Kidney glomerular epithelial cell (primary cell): ENCODE data around the gene SKAP1.

Source experiments
- DNase-seq: peaks from one replicate; lab custom pipeline; 2025; lab: John Stamatoyannopoulos, UW

SKAP1 gene

DNA sequence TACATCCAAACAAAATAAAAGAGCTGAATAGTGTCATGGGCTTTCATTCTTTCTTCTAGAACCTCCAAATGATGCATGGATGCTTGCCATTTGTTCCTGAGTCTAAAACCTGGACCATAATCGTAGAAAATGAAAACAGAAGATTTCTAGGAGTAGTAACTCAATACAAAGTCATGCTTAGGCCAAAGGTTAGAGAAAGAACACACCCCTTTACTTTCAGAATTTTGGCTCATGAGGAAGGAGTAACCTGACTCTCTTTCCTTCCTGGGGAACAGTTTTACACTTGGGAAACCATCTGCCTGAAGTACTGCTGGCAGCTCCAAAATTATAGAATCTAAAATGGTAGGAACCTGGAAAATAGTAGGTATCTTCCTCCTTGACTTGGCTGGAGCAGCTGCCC is 185.2 kb downstream of the SKAP1 start:
- no peak for DNase-seq

GRCh38 chr17:48244121-48244711 is 185.8 kb downstream of the SKAP1 start:
- DNase-seq: peak; percentile 61

GRCh38 chr17:48241770-48242497 is 188.1 kb downstream of the SKAP1 start:
- no peak for DNase-seq

GRCh38 chr17:48241131-48241591 is 188.9 kb downstream of the SKAP1 start:
- peak; percentile 56 for DNase-seq

GRCh38 chr17:48240562-48241130 is 189.4 kb downstream of the SKAP1 start:
- no peak for DNase-seq

DNA sequence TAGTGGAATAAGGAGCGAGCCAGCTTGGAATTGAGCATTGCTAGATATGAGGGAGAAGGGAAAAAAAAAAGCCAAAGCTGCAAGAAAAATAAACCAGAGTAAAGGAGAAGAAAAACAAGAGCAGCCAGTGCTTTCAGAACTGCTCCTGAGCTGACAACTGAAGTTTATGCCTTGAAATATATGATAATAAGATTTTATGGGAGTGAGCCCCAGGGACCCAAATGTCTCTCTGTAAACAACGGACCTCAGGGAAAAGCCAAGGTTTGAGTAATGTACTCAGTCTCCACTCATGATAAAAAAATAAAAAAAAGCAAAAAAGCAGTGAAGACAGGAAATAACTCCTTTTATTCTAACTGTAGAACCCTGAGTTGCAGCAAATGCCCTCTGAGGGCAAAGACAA is 189.9 kb downstream of the SKAP1 start:
- no peak for DNase-seq

DNA sequence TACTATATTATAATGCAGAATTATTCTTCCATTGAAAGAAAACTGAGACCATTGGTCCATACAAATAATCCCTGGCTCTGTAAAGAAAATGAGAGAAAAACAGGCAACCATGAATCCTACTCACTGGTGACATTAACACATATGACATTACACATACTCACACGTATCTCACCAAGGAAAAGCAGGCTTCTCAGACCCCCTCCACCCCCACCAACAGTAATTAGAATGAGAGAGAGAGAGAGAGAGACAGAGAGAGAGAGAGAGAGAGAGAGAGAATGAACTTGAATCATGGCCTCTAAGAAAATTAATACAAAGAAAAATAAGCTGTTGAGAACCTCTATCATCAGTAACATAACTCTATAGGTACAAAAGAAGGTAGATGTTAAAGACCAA is 190.4 kb downstream of the SKAP1 start:
- no peak for DNase-seq

- no peak for DNase-seq
These were observed 190.9 kb downstream of the SKAP1 start for GRCh38 chr17:48238933-48239602.

GRCh38 chr17:48237456-48237855 is 192.6 kb downstream of the SKAP1 start:
- no peak for DNase-seq

DNA sequence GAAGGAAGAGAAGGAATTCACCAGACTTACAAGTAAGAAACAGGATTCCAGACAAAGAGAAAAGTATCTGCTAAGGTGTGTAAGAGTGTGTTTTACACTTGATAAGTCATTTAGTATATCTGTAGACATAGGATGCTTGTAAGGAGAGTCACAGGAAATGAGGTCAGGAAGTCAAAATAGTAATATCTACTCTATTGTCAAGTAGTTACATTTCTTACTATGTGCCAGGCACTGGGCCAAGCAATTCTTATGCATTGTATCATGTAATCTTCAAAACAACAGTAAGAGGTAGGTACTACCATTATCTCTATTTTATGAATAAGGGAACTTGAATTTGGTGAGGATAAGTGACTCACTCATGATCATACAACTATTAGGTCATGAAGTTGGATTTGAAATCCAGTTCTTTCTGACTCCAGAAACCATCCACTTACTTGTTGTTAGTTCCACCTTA is 193.3 kb downstream of the SKAP1 start:
- peak; percentile 86 for DNase-seq

GRCh38 chr17:48234922-48235321 is 195.1 kb downstream of the SKAP1 start:
- no peak for DNase-seq

DNA sequence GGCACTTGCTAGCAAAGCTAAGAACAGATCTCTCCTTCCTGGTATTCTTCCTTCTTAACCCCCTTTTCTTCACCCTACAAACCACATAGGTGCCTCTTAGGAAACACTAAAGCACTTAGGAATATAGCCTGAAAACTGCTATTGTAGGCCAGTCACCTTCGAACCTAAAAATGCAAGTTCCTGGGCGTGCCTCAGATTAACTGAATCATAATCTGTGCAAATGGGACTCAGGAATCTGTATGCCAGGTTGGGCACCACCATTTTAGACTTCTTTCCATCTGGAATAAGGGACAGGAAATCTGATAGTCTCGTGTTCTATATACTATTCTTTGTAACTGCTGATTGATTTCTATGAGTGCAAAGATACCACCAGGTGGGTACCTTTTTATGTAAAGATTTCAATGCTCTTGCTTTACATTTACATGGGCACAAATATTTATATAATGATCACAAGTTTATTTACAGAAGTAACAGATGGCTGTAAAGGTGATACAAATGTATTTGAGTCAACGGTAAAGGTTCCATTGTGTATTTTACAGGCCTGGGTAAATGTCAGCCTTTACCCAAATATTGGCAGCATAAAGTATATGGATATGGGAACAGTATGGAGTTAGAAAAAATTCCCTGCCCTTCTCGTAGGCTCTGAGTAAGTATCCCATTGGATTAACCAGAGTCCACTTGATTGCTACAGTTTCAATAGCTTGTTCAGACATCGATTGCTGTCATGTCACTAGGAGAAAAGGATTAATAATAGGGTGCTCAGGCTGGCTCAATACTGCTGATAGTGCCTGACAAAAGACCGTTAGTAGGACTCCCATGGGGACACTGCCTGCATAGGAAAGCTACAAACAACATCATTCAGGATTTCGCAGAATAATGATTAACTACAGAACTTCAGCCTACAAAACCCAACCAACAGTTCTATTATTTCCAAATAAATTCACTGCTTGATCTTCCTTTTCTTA is 197.7 kb downstream of the SKAP1 start:
- DNase-seq: no peak

DNA sequence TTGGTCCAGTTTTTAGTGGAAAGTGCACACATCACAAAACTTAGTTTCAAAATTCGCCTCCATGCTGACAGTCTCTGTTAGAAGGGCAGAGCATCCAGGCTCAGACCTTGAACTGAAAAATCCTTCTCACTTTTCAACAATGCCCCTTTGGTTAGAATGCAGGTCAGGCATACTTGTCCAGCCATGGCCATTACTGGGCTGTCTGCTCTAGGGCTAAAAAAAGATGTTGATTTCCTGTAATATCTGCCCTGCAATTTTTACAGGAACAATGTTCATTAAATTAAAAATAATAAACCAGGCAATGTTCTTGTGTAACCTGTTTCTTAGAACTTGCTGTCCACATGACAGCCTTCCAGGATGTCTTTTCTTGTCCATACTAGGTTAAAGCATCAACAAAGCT is 200.1 kb downstream of the SKAP1 start:
- no peak for DNase-seq

DNA sequence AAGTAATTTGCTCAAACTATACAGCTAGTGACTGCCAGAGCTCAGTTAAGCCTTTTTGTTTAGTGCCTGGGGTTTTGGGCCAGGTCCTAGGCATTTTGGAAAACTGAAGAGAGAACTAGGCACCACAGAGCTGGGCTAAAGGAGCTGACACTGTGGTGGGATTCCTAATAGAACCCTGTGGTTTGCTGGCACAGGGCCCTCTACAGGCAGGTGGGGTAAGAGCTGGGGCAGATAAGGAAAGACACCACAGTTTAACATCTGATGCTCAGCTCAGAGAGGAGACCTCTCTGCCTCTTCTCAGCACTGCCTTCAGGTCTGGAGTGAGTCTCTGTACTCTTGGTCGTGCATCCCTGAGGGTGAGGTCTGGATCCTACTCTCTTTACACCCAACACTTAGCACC is 201.3 kb downstream of the SKAP1 start:
- DNase-seq: no peak

GRCh38 chr17:48225725-48226567 is 204.1 kb downstream of the SKAP1 start:
- DNase-seq: no peak

DNA sequence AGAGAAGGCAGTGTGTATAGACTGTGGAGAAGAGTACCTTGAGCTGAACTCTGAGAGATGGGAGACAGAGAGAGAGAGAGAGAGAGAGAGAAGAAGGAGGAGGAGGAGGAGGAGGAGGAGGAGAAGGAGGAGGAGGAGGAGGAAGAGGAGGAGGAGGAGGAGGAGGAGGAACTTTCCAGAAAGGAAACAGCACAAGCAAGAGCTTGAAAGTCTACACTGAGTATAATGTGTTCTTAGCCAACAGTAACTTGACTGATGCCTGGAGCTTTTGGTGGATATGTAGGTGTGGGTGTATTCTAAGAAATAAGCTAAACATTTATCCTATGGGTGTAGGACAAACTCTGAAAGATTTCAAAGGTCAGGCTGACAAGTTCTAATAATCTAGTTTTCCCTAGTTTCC is 206.1 kb downstream of the SKAP1 start:
- DNase-seq: no peak

DNA sequence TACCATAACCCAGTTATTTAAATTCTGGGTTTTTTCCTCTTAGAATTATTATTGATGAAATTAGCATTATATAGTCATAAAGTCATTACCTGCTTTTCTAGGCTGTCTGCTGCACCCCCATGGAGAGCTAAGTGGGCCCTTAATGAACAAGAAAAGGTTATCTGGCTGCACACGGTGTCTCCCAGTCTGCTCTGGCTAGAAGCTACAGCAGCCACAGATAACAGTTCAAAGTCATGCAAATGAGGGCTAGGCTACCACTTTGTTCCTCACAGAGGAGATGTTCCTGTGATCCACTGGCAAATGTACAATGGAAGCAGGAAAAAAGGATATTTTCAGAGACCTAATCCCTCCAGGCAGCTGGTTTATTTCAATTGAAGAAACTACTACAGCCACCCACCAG is 210.4 kb downstream of the SKAP1 start:
- DNase-seq: no peak

GRCh38 chr17:48215583-48216139 is 214.4 kb downstream of the SKAP1 start:
- DNase-seq: peak; percentile 77

GRCh38 chr17:48213797-48214196 is 216.2 kb downstream of the SKAP1 start:
- DNase-seq: no peak

GRCh38 chr17:48211787-48212186 is 218.2 kb downstream of the SKAP1 start:
- DNase-seq: no peak
